Adrenal gland (tissue), 12 donors: ENCODE measurements around the gene MRPL10. TPM values are rescaled to one million over a fixed set of nuclear protein-coding genes. Genes with fewer than 3 reads are reported as not detected.

Source experiments
- DNase-seq, 7 donors: peaks; one replicate each; pipeline ENCODE4 v3.0.0-alpha.2; 2019 to 2020
- H3K27ac ChIP-seq, 5 donors: fragments of 200-600 bp; sonication (generic) in 4 of 5; 1 replicate in 3 of 5; 2 replicates in 2 of 5; pipeline versions ENCODE4 v1.5.1 to v1.8.0; 2016 to 2020; ENCODE audit warnings: mild to moderate bottlenecking in 1 of 5
- H3K27me3 ChIP-seq: fragments of 200-600 bp; 2 replicates; pipeline ENCODE4 v1.8.0; 2021
- H3K36me3 ChIP-seq, 2 donors: fragments of 200-600 bp; replicated peaks in 1 of 2; 1 replicate in 1 of 2; 2 replicates in 1 of 2; pipeline versions ENCODE4 v1.5.1 to v1.8.0; 2018 to 2022
- H3K4me1 ChIP-seq, 2 donors: fragments of 200-600 bp; replicated peaks in 1 of 2; 1 replicate in 1 of 2; 2 replicates in 1 of 2; pipeline versions ENCODE4 v1.5.1 to v1.8.0; 2018 to 2021
- H3K4me3 ChIP-seq, 4 donors: fragments of 200-600 bp; sonication (generic) in 3 of 4; one replicate each; pipeline ENCODE4 v1.5.1; 2016 to 2018
- H3K9me3 ChIP-seq, 3 donors: fragments of 200-600 bp; sonication (generic) in 1 of 3; replicated peaks in 1 of 3; 1 replicate in 2 of 3; 2 replicates in 1 of 3; pipeline versions ENCODE4 v1.5.1 to v1.8.0; 2016 to 2021
- POLR2A ChIP-seq, 2 donors: fragments of 450-650 bp; IDR thresholded peaks; one replicate each; pipeline ENCODE4 v1.6.1; 2017; ENCODE audit warnings: antibody characterized with exemption in 2 of 2, mild to moderate bottlenecking in 2 of 2, moderate library complexity in 1 of 2
- WGBS, 4 donors: extraction: QIAGEN DNeasy Blood & Tissue Kit in 2 of 4; methylation state at CpG; one replicate each; pipeline versions ENCODE4 v1.1.5 to v1.1.7; 2013 to 2017; 5-methylcytosine and 5-hydroxymethylcytosine counted together
- intact Hi-C, 2 donors: fragments of 100-400 bp; cut with DNase I; formaldehyde crosslinking; loops; one replicate each; pipeline versions ENCODE4 v1.14.1 to v1.15.0; 2022 to 2023
- polyA plus RNA-seq, 3 donors: library from polyadenylated mRNA; stranded (reverse); fragments of 200-250 nt in 2 of 3; fragments of 350-450 nt in 1 of 3; fragmentation: Illumina TruSeq in 1 of 3; extraction: RNeasy Lipid Tissue Mini Kit (QIAGEN cat#74804) in 1 of 3; gene quantifications; one replicate each; pipeline ENCODE4 v1.2.3, GENCODE V29; 2013 to 2014
- total RNA-seq, 9 donors: library from RNA; depleted of rRNA in 4 of 9; stranded (reverse); fragments of >200 nt in 4 of 9; fragments of 120-200 nt in 1 of 9; fragmentation: NEBNext Ultra II Directional in 1 of 9; extraction: Animal tissue kit (Norgen Biotek cat#: 25700) in 1 of 9; gene quantifications; one replicate each; pipeline versions ENCODE4 v1.1.0 to v1.2.4, GENCODE V29; 2013 to 2023
- TF ChIP-seq, protein P1 (sequence below), 6 experiments: fragments of 450-650 bp in 4 of 6; fragments of 200-600 bp in 2 of 6; sonication (generic) in 1 of 6; IDR thresholded peaks; 1 replicate in 5 of 6; 2 replicates in 1 of 6; pipeline versions ENCODE4 v1.5.1 to v1.8.0; 2016 to 2021; ENCODE audit warnings: antibody characterized with exemption in 6 of 6, mild to moderate bottlenecking in 2 of 6, moderate library complexity in 1 of 6
- donor health status: healthy with polysubstance abuse.
- donor health status: Bipolar disorder and iron deficiency.
- donor health status: DM: yes; HTN: yes; CAD: no.
- donor health status: DM: no; HTN: no; CAD: no.
- donor health status: DM: no; HTN: no; CAD: no.
- donor health status: DM: yes; HTN: yes; CAD: no.

MRPL10 gene
- total and polyA plus RNA-seq, 12 donors = 29.0 to 72.5 (median 40.9) TPM

DNA sequence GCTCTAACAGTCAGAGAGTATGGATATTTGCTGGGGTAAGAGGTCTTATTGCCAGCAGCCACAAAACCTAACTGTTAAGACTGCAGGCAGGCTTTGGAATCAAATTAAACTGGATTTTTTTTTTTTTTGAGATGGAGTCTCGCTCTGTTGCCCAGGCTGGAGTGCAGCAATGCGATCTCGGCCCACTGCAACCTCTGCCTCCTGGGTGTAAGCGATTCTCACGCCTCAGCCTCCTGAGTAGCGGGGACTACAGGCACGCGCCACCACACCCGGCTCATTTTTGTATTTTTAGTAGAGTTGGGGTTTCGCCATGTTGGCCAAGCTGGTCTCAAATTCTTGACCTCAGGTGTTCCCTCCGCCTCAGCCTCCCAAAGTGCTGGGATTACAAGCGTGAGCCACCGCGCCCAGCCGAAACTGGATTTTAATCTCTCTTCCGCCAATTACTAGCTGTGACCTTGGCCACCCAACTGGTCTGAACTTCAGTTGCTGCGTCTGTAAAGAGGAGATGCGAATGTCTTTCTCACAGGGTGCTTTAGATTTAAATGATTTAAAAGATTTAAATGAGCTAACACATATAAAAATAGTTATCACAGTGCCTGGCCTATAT lies 842 bp downstream of the MRPL10 start:
- 60 to 66% (median 62%) methylated on average over 18 of the region's 18 CpGs for whole genome bisulfite sequencing, 4 donors

GRCh38 chr17:47829870-47830269 lies 1.5 kb downstream of the MRPL10 start:
- H3K9me3 ChIP-seq = no peaks in the 10 kb centered on the region
- TF ChIP-seq POLR2A (IDR thresholded peaks at IDR 0.05) = no peak
- peaks cover 0 to 36% of the 10 kb centered on the region in 2 donors for H3K36me3 ChIP-seq
- no peak for DNase-seq
- WGBS, 4 donors = 79 to 94% (median 90%) methylated on average over 3 of the region's 3 CpGs
- intact Hi-C loops = no loop called here
- H3K4me1 ChIP-seq = peaks cover 6 to 16% of the 10 kb centered on the region in 2 donors
- no peak overlapping the region for H3K4me3 ChIP-seq
- no peaks in the 10 kb centered on the region for H3K27me3 ChIP-seq
- no peak overlapping the region for H3K27ac ChIP-seq

More for the DNA sequence above, 842 bp downstream of the MRPL10 start:
- intact Hi-C loops = no loop called here
- Histone ChIP-seq H3K4me1 (peaks cover 6 to 16% of the 10 kb centered on the region in 2 donors), H3K4me3 (peak overlapping the region in 2 of 4 donors; percentile 55 to 95), H3K27ac (peak overlapping the region in 3 of 5 donors; percentile 42 to 85 (median 72)), H3K9me3 (no peaks in the 10 kb centered on the region), H3K27me3 (no peaks in the 10 kb centered on the region), H3K36me3 (peaks cover 0 to 31% of the 10 kb centered on the region in 2 donors)
- TF ChIP-seq POLR2A (IDR thresholded peaks at IDR 0.05) = no peak
- TF ChIP-seq, protein P1, sequence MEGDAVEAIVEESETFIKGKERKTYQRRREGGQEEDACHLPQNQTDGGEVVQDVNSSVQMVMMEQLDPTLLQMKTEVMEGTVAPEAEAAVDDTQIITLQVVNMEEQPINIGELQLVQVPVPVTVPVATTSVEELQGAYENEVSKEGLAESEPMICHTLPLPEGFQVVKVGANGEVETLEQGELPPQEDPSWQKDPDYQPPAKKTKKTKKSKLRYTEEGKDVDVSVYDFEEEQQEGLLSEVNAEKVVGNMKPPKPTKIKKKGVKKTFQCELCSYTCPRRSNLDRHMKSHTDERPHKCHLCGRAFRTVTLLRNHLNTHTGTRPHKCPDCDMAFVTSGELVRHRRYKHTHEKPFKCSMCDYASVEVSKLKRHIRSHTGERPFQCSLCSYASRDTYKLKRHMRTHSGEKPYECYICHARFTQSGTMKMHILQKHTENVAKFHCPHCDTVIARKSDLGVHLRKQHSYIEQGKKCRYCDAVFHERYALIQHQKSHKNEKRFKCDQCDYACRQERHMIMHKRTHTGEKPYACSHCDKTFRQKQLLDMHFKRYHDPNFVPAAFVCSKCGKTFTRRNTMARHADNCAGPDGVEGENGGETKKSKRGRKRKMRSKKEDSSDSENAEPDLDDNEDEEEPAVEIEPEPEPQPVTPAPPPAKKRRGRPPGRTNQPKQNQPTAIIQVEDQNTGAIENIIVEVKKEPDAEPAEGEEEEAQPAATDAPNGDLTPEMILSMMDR (IDR thresholded peaks at IDR 0.05) = no peak
- DNase-seq = peak in 2 of 7 donors; percentile 21 to 58

DNA sequence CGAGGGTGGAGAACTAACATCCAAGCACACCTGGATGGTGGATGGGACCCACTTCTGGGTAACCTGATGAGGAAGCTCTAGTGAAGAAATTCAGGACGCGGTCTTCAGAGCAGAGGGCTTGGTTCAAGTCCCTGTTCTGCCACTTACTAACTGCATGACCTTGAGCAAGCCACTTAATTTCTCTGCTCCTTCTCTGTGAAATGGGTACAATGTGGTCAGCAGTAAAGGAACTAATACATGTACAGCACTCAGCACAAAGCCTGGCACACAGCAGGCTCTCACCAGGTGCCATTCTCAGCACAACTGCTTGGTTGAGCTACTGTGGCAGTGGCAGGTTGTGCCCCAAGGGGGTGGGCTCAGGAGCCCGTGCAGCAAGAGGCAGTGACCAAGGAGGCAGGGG lies 7.8 kb downstream of the MRPL10 start:
- no peaks in the 10 kb centered on the region for H3K27me3 ChIP-seq
- no peak for DNase-seq
- peaks cover 11 to 12% of the 10 kb centered on the region in 2 donors for H3K4me1 ChIP-seq
- no peak for TF ChIP-seq POLR2A (IDR thresholded peaks at IDR 0.05)
- intact Hi-C loops = no loop called here
- no peak overlapping the region for H3K27ac ChIP-seq
- H3K4me3 ChIP-seq = no peak overlapping the region
- H3K9me3 ChIP-seq = no peaks in the 10 kb centered on the region
- H3K36me3 ChIP-seq = peaks cover 0 to 56% of the 10 kb centered on the region in 2 donors
- WGBS, 4 donors = 89 to 93% (median 92%) methylated on average over 4 of the region's 4 CpGs

GRCh38 chr17:47822785-47823184 lies 8.6 kb downstream of the MRPL10 start:
- Histone ChIP-seq H3K36me3 (peaks cover 0 to 50% of the 10 kb centered on the region in 2 donors), H3K27me3 (no peaks in the 10 kb centered on the region), H3K4me3 (no peak overlapping the region), H3K27ac (no peak overlapping the region), H3K4me1 (peaks cover 11 to 12% of the 10 kb centered on the region in 2 donors), H3K9me3 (no peaks in the 10 kb centered on the region)
- 89 to 94% (median 93%) methylated on average over 4 of the region's 4 CpGs; no CpG with 5 or more reads in 1 of the 4 donors for WGBS, 4 donors
- no peak for DNase-seq
- intact Hi-C loops = no loop called here
- TF ChIP-seq POLR2A (IDR thresholded peaks at IDR 0.05) = no peak
- TF ChIP-seq, protein P1 (IDR thresholded peaks at IDR 0.05) = no peak

DNA sequence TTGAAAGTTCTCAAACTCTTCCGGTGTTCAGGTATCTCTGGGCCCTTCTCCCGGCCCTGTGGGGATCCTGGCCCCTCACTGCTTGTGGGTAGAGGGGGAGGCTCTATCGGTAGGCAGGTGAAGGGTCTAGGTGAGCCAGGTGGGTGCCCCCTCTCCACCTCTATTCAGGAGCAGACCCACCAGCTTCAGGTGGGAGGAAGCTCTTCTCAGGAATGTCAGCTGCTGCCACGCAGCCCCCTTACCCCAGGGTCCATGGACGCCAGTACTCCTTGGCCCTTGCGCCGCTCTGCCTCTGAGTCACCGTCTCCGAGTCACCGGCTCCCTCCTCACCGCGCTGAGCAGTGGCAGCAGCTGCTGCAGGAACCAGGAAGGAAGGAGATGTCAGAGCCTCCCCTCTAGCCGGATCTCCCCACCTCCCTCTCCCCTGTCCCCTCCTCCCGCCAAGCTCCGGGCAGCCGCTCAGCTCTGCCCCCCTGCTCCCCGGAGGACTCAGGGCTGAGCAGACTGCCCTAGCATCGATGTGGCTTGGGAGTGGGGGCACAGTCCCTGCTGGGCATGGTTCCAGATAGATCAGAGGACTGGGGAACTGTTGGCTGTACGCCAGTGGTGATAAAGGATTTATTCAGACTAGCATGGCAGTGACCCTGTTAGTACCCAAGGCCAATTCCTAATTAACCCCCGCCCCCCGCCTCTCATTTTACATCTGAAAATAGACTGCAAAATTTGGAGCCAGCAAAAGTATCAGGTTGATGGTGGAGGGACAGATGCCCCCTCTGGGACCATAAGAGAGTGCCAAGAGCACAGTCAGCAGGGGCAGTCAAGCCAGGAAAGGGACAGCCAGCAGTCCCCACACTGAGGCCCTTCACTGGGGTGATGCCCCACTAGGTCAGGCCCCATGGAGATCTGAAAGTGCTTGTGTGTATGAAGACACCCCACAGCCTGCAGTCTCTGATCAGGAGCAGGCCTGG lies 9.6 kb downstream of the MRPL10 start, which contains the start of gene OSBPL7:
Gene OSBPL7, minus strand, starts transcription at position 371 of the 968 bp plus-strand sequence. CDS start 1,516 bp downstream, outside the sequence.
- Histone ChIP-seq H3K4me3 (peak within 1 kb of the TSS in 2 of 4 donors; percentile 28 to 51), H3K9me3 (no peaks in the 10 kb centered on the region), H3K4me1 (peaks cover 11 to 12% of the 10 kb centered on the region in 2 donors), H3K27ac (peak within 1 kb of the TSS in 1 of 5 donors; percentile 30), H3K36me3 (peaks cover 0 to 39% of the 10 kb centered on the region in 2 donors), H3K27me3 (no peaks in the 10 kb centered on the region)
- DNase-seq = peak; percentile 64 to 87 (median 84)
- intact Hi-C loops = no loop called here
- WGBS, 4 donors = 4 to 17% (median 5%) methylated on average over 4 to 21 of the region's 21 CpGs
- TF ChIP-seq, protein P1 (IDR thresholded peaks at IDR 0.05) = no peak
- TF ChIP-seq POLR2A (IDR thresholded peaks at IDR 0.05) = peak in 1 of 2 donors; percentile 30
